ENCODE results near the gene ZFAND3. TPM values are rescaled to one million over a fixed set of nuclear protein-coding genes. Genes with fewer than 3 reads are reported as not detected.
A peak's percentile ranks its signal among the peaks of the same experiment; 100 is the strongest.
"Not testable (repeated sequence)": the region's sequence is repeated elsewhere in the genome, so short reads cannot be mapped to it uniquely, and the experiment has no call there.

ZFAND3 gene
- total and polyA plus RNA-seq, 8 donors, result 19.8 to 164 (median 37.3) TPM

GRCh38 chr6:38117281-38117680 lies 297.8 kb downstream of the ZFAND3 start:
- 57 to 83% (median 76%) methylated on average over 1 of the region's 1 CpG for WGBS, 5 donors
- no peak for DNase-seq
- H3K4me1 ChIP-seq, result peaks cover 0 to 17% (median 3%) of the 10 kb centered on the region in 4 donors
- peaks cover 0 to 52% (median 41%) of the 10 kb centered on the region in 4 donors for H3K36me3 ChIP-seq
- no peak overlapping the region for H3K4me3 ChIP-seq
- H3K9me3 ChIP-seq, result no peaks in the 10 kb centered on the region
- intact Hi-C loops (cut with DNase I; ENCODE audit: low total_unique reads), result no loop called here
- no peaks in the 10 kb centered on the region for H3K27me3 ChIP-seq
- H3K27ac ChIP-seq, result no peak overlapping the region
- TF ChIP-seq, protein P1, sequence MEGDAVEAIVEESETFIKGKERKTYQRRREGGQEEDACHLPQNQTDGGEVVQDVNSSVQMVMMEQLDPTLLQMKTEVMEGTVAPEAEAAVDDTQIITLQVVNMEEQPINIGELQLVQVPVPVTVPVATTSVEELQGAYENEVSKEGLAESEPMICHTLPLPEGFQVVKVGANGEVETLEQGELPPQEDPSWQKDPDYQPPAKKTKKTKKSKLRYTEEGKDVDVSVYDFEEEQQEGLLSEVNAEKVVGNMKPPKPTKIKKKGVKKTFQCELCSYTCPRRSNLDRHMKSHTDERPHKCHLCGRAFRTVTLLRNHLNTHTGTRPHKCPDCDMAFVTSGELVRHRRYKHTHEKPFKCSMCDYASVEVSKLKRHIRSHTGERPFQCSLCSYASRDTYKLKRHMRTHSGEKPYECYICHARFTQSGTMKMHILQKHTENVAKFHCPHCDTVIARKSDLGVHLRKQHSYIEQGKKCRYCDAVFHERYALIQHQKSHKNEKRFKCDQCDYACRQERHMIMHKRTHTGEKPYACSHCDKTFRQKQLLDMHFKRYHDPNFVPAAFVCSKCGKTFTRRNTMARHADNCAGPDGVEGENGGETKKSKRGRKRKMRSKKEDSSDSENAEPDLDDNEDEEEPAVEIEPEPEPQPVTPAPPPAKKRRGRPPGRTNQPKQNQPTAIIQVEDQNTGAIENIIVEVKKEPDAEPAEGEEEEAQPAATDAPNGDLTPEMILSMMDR (IDR thresholded peaks at IDR 0.05), result no peak
- TF ChIP-seq EP300 (IDR thresholded peaks at IDR 0.05) (no peak), POLR2A (IDR thresholded peaks at IDR 0.05) (no peak), POLR2AphosphoS5 (IDR thresholded peaks at IDR 0.05) (no peak)

- Histone ChIP-seq H3K9me3 (no peaks in the 10 kb centered on the region), H3K4me1 (peaks cover 0 to 16% (median 3%) of the 10 kb centered on the region in 4 donors), H3K27me3 (no peaks in the 10 kb centered on the region), H3K27ac (no peak overlapping the region), H3K36me3 (peaks cover 0 to 66% (median 50%) of the 10 kb centered on the region in 4 donors), H3K4me3 (no peak overlapping the region)
- WGBS, 5 donors, result 53 to 66% (median 60%) methylated on average over 2 of the region's 2 CpGs
- TF ChIP-seq POLR2A (IDR thresholded peaks at IDR 0.05) (no peak), EP300 (IDR thresholded peaks at IDR 0.05) (no peak), POLR2AphosphoS5 (IDR thresholded peaks at IDR 0.05) (no peak)
- TF ChIP-seq, protein P1 (IDR thresholded peaks at IDR 0.05), result no peak
- intact Hi-C loops (cut with DNase I; ENCODE audit: low total_unique reads), result no loop called here
- DNase-seq, result peak in 1 of 2 donors; percentile 33
Observed at GRCh38 chr6:38118791-38119365, 299.4 kb downstream of the ZFAND3 start.

DNA sequence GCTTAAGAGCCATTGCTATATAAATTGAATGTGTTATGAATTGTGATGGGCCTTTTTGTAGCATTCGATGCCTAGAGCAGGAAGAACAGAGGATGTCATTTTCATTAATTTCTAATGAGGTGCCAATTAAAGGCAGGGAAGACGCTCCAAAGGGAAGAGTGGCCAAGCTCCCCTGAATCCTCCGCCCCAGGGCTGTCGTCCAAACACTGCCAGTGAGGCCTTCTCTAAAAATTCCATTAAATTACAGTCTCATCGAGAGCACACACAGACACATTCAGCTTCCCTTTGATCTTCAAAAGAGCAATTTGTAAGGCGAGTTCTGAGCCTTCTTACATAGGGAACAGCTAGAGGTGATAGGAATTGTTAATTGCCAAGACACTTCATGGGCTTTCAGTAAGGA lies 300.0 kb downstream of the ZFAND3 start:
- WGBS, 5 donors, result 85 to 95% (median 91%) methylated on average over 6 of the region's 6 CpGs
- H3K27ac ChIP-seq, result no peak overlapping the region
- TF ChIP-seq POLR2AphosphoS5 (IDR thresholded peaks at IDR 0.05), result no peak
- TF ChIP-seq POLR2A (IDR thresholded peaks at IDR 0.05), result no peak
- TF ChIP-seq, protein P1 (IDR thresholded peaks at IDR 0.05), result no peak
- TF ChIP-seq EP300 (IDR thresholded peaks at IDR 0.05), result no peak
- H3K36me3 ChIP-seq, result peaks cover 0 to 72% (median 56%) of the 10 kb centered on the region in 4 donors
- no peak for DNase-seq
- no peaks in the 10 kb centered on the region for H3K27me3 ChIP-seq
- H3K4me1 ChIP-seq, result peaks cover 0 to 10% (median 3%) of the 10 kb centered on the region in 4 donors
- intact Hi-C loops (cut with DNase I; ENCODE audit: low total_unique reads), result no loop called here
- H3K9me3 ChIP-seq, result no peaks in the 10 kb centered on the region
- no peak overlapping the region for H3K4me3 ChIP-seq

DNA sequence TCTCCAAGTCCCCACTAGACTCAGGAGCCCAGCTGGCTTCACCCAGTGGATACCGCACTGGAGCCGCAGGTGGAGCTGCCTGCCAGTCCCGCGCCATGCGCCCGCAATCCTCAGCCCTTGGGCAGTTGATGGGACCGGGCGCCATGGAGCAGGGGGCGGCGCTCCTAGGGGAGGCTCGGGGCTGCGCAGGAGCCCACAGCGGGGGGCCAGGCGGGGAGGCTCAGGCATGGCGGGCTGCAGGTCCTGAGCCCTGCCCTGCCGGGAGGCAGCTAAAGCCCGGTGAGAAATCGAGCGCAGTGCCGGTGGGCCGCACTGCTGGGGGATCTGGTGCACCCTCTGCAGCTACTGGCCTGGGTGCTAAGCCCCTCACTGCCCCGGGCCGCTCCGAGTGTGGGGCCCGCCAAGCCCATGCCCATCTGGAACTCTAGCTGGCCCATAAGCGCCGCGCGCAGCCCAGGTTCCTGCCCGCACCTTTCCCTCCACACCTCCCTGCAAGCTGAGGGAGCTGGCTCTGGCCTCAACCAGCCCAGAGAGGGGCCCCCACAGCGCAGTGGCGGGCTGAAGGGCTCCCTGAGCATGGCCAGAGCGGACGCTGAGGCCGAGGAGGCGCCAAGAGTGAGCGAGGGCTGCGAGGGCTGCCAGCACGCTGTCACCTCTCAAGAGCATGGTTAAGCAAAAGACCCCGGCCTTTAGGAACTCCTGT lies 304.8 kb downstream of the ZFAND3 start:
- H3K36me3 ChIP-seq, result peaks cover 0 to 52% (median 45%) of the 10 kb centered on the region in 4 donors
- H3K27ac ChIP-seq; H3K27me3 ChIP-seq; DNase-seq; H3K9me3 ChIP-seq; intact Hi-C loops (cut with DNase I; ENCODE audit: low total_unique reads); H3K4me3 ChIP-seq; H3K4me1 ChIP-seq: not testable (repeated sequence)
- WGBS, 5 donors, result 97 to 98% (median 97%) methylated on average over 22 to 40 of the region's 40 CpGs

- no peaks in the 10 kb centered on the region for H3K27me3 ChIP-seq
- H3K4me3 ChIP-seq, result no peak overlapping the region
- H3K4me1 ChIP-seq, result peaks cover 0 to 8% (median 0%) of the 10 kb centered on the region in 4 donors
- DNase-seq, result no peak
- H3K9me3 ChIP-seq, result no peaks in the 10 kb centered on the region
- intact Hi-C loops (cut with DNase I; ENCODE audit: low total_unique reads), result no loop called here
- 91 to 98% (median 96%) methylated on average over 4 of the region's 4 CpGs for WGBS, 5 donors
- no peak overlapping the region for H3K27ac ChIP-seq
- H3K36me3 ChIP-seq, result peaks cover 0 to 34% (median 22%) of the 10 kb centered on the region in 4 donors
- TF ChIP-seq, protein P1 (IDR thresholded peaks at IDR 0.05), result no peak
- no peak for TF ChIP-seq POLR2AphosphoS5 (IDR thresholded peaks at IDR 0.05)
- TF ChIP-seq POLR2A (IDR thresholded peaks at IDR 0.05), result no peak
- no peak for TF ChIP-seq EP300 (IDR thresholded peaks at IDR 0.05)
Observed at GRCh38 chr6:38127284-38127683, 307.8 kb downstream of the ZFAND3 start.

All from stomach (tissue), 9 donors.